Measurements from ENCODE around the gene DMRT1.
"Not testable (repeated sequence)": the region's sequence is repeated elsewhere in the genome, so short reads cannot be mapped to it uniquely, and the experiment has no call there.

The DMRT1 gene

GRCh38 chr9:859251-859650 lies 17.8 kb downstream of the DMRT1 start:
- DNase-seq (ENCODE audit: low read depth, low spot score): no peak

GRCh38 chr9:860706-861105 lies 19.2 kb downstream of the DMRT1 start:
- no peak for DNase-seq (ENCODE audit: low read depth, low spot score)

GRCh38 chr9:861525-861924 lies 20.0 kb downstream of the DMRT1 start:
- not testable (repeated sequence) for DNase-seq (ENCODE audit: low read depth, low spot score)

GRCh38 chr9:875119-875962 lies 33.8 kb downstream of the DMRT1 start:
- DNase-seq (ENCODE audit: low read depth, low spot score): no peak

- no peak for DNase-seq (ENCODE audit: low read depth, low spot score)
These were observed 34.9 kb downstream of the DMRT1 start for GRCh38 chr9:876425-876824.

GRCh38 chr9:878239-878638 lies 36.7 kb downstream of the DMRT1 start:
- no peak for DNase-seq (ENCODE audit: low read depth, low spot score)

GRCh38 chr9:880725-881124 lies 39.2 kb downstream of the DMRT1 start:
- no peak for DNase-seq (ENCODE audit: low read depth, low spot score)

GRCh38 chr9:882416-882924 lies 41.0 kb downstream of the DMRT1 start:
- DNase-seq (ENCODE audit: low read depth, low spot score): no peak

- no peak for DNase-seq (ENCODE audit: low read depth, low spot score)
These were observed 41.5 kb downstream of the DMRT1 start for GRCh38 chr9:883011-883410.

GRCh38 chr9:886886-887285 lies 45.4 kb downstream of the DMRT1 start:
- no peak for DNase-seq (ENCODE audit: low read depth, low spot score)

GRCh38 chr9:892123-892522 lies 50.6 kb downstream of the DMRT1 start:
- DNase-seq (ENCODE audit: low read depth, low spot score): no peak

GRCh38 chr9:893115-893514 lies 51.6 kb downstream of the DMRT1 start:
- DNase-seq (ENCODE audit: low read depth, low spot score): no peak

- DNase-seq (ENCODE audit: low read depth, low spot score): no peak
These were observed 52.4 kb downstream of the DMRT1 start for GRCh38 chr9:893843-894420.

- no peak for DNase-seq (ENCODE audit: low read depth, low spot score)
These were observed 58.1 kb downstream of the DMRT1 start for GRCh38 chr9:899440-900184.

- no peak for DNase-seq (ENCODE audit: low read depth, low spot score)
These were observed 62.4 kb downstream of the DMRT1 start for GRCh38 chr9:903886-904285.

- DNase-seq (ENCODE audit: low read depth, low spot score): no peak
These were observed 64.4 kb downstream of the DMRT1 start for GRCh38 chr9:905906-906305.

GRCh38 chr9:908536-909205 lies 67.2 kb downstream of the DMRT1 start:
- no peak for DNase-seq (ENCODE audit: low read depth, low spot score)

GRCh38 chr9:911005-911404 lies 69.5 kb downstream of the DMRT1 start:
- DNase-seq (ENCODE audit: low read depth, low spot score): no peak

- no peak for DNase-seq (ENCODE audit: low read depth, low spot score)
These were observed 71.3 kb downstream of the DMRT1 start for GRCh38 chr9:912776-913175.

GRCh38 chr9:913526-913925 lies 72.0 kb downstream of the DMRT1 start:
- DNase-seq (ENCODE audit: low read depth, low spot score): not testable (repeated sequence)

GRCh38 chr9:917730-918129 lies 76.2 kb downstream of the DMRT1 start:
- DNase-seq (ENCODE audit: low read depth, low spot score): no peak

GRCh38 chr9:920927-921326 lies 79.4 kb downstream of the DMRT1 start:
- DNase-seq (ENCODE audit: low read depth, low spot score): no peak
